Panc1 (cell line): ENCODE data around the gene SPG21. TPM values are rescaled to one million over a fixed set of nuclear protein-coding genes. Genes with fewer than 3 reads are reported as not detected.
"Not testable (repeated sequence)": the region's sequence is repeated elsewhere in the genome, so short reads cannot be mapped to it uniquely, and the experiment has no call there.

Experiments used
- ATAC-seq: fragments of 200-7000 bp; cut with Tn5 transposase; 2 replicates; pipeline ENCODE4 v1.9.1; 2020; ENCODE audit warnings: mild to moderate bottlenecking, moderate library complexity
- BruUV-seq: library from RNA; stranded (reverse); fragments of 400-500 nt; replicated peaks from 2 replicates; lab custom pipeline; 2021; lab: Mats Ljungman, UMichigan
- CTCF ChIA-PET: fragments of 300-600 bp; sonication (Branson Sonifier 250); formaldehyde crosslinking; loops from one replicate; lab custom pipeline; 2022; ENCODE audit warnings: antibody characterized with exemption; lab: Charles Lee
- POLR2A ChIA-PET: fragments of 300-600 bp; sonication (Branson Sonifier 250); formaldehyde crosslinking; loops from one replicate; lab custom pipeline; 2022; ENCODE audit warnings: antibody characterized with exemption; lab: Charles Lee
- DNase-seq: peaks from one replicate; pipeline ENCODE4 v3.0.0-alpha.2; 2010; ENCODE audit warnings: low read depth, low spot score
- H3K27ac ChIP-seq: 2 replicates; pipeline ENCODE4 v1.5.1; 2011; ENCODE audit warnings: mild to moderate bottlenecking, low read length, inconsistent platforms
- H3K27me3 ChIP-seq: fragments of 200-500 bp; sonication (Bioruptor generic); 2 replicates; pipeline ENCODE4 v1.6.0; 2014; ENCODE audit warnings: low read length, inconsistent platforms; ENCODE audit not compliant: control insufficient read depth, insufficient read depth
- H3K36me3 ChIP-seq: fragments of 200-500 bp; sonication (Bioruptor generic); 2 replicates; pipeline ENCODE4 v1.5.1; 2014; ENCODE audit warnings: inconsistent platforms, mild to moderate bottlenecking, low read length, moderate library complexity; ENCODE audit not compliant: control insufficient read depth, insufficient read depth
- H3K4me1 ChIP-seq: 2 replicates; pipeline ENCODE4 v1.5.1; 2011; ENCODE audit warnings: inconsistent platforms, mild to moderate bottlenecking, low read length, moderate library complexity; ENCODE audit not compliant: control insufficient read depth, insufficient read depth
- H3K4me3 ChIP-seq, 2 experiments: 2 replicates each; pipeline ENCODE4 v1.5.1; 2011 to 2012; ENCODE audit warnings: low read depth in 2 of 2, low read length in 2 of 2, mild to moderate bottlenecking in 2 of 2, inconsistent platforms in 1 of 2, moderate library complexity in 1 of 2
- H3K9me3 ChIP-seq: fragments of 200-500 bp; sonication (Bioruptor generic); 2 replicates; pipeline ENCODE4 v1.5.1; 2014; ENCODE audit warnings: low read depth, mild to moderate bottlenecking, inconsistent platforms, low read length, moderate library complexity; ENCODE audit not compliant: control insufficient read depth, insufficient read depth
- CTCF ChIP-seq: fragments of 450-650 bp; IDR thresholded peaks from 2 replicates; pipeline ENCODE4 v1.5.1; 2017; ENCODE audit warnings: mild to moderate bottlenecking
- POLR2AphosphoS5 ChIP-seq: IDR thresholded peaks from 2 replicates; pipeline ENCODE4 v1.6.1; 2012; ENCODE audit warnings: mild to moderate bottlenecking, low read depth, low read length, moderate library complexity
- REST ChIP-seq, 2 experiments: IDR thresholded peaks; 2 replicates each; pipeline ENCODE4 v1.6.1; 2011 to 2012; ENCODE audit warnings: low read depth in 2 of 2, control low read depth in 1 of 2, low read length in 1 of 2, mild to moderate bottlenecking in 1 of 2, moderate library complexity in 1 of 2; ENCODE audit not compliant: insufficient read depth in 1 of 2
- SIN3A ChIP-seq: IDR thresholded peaks from 2 replicates; pipeline ENCODE4 v1.6.1; 2012; ENCODE audit warnings: low read depth, mild to moderate bottlenecking, low read length, moderate library complexity, borderline replicate concordance; ENCODE audit not compliant: insufficient read depth
- TCF7L2 ChIP-seq: IDR thresholded peaks from 2 replicates; pipeline ENCODE4 v1.6.1; 2011; ENCODE audit warnings: mild to moderate bottlenecking, low read depth, low read length, inconsistent platforms
- in situ Hi-C: cut with HindIII; loops from 2 replicates; pipeline ENCODE4 v1.10.0; 2016; ENCODE audit warnings: low sequenced_read_pairs, low pct_unique_long_range_greater_than_20kb
- intact Hi-C: fragments of 100-400 bp; cut with micrococcal nuclease; formaldehyde crosslinking; loops from one replicate; pipeline ENCODE4 v1.10.0; 2022; ENCODE audit not compliant: unreplicated experiment
- total RNA-seq: library from RNA; stranded (reverse); gene quantifications from one replicate; pipeline ENCODE4 v1.2.1, GENCODE V29; 2021; ENCODE audit not compliant: unreplicated experiment

The SPG21 gene
- total RNA-seq, 1 experiment from 2014 or later = 124 TPM

- Histone ChIP-seq H3K4me1 (no peaks in the 10 kb centered on the region), H3K27ac (no peak overlapping the region), H3K36me3 (peaks cover 3% of the 10 kb centered on the region), H3K27me3 (no peaks in the 10 kb centered on the region), H3K9me3 (no peaks in the 10 kb centered on the region), H3K4me3 (no peak overlapping the region)
- no peak for TF ChIP-seq TCF7L2
- TF ChIP-seq CTCF = no peak
- no peak for TF ChIP-seq SIN3A
- no peak for TF ChIP-seq REST (IDR thresholded peaks at IDR 0.05; ENCODE audit: insufficient read depth in 1 of 2, low read depth in 2 of 2, low read length in 1 of 2)
- no peak for TF ChIP-seq POLR2AphosphoS5
- intact Hi-C loops (no loop called here), in situ Hi-C loops (no loop called here)
- ChIA-PET CTCF (no interaction called here), POLR2A (no interaction called here)
- no TSS peak for BruUV-seq
- ATAC-seq (no peak), DNase-seq (no peak)
These were observed 31.8 kb upstream of the SPG21 start for GRCh38 chr15:65021488-65021887.

GRCh38 chr15:65020419-65020818, 30.7 kb upstream of the SPG21 start:
- intact Hi-C loops = no loop called here
- no peak overlapping the region for H3K27ac ChIP-seq
- no peak overlapping the region for H3K4me3 ChIP-seq
- ChIA-PET POLR2A (interaction anchor here (0.5 kb wide), 2 partner anchors 80 to 384 kb away, joined by 3 to 8 read pairs; no protein-coding TSS in a partner anchor), CTCF (no interaction called here)
- DNase-seq = no peak
- H3K36me3 ChIP-seq = no peaks in the 10 kb centered on the region; the same call in 1 of the 2 replicates
- H3K4me1 ChIP-seq = no peaks in the 10 kb centered on the region
- no peaks in the 10 kb centered on the region for H3K9me3 ChIP-seq
- no peak for TF ChIP-seq TCF7L2
- no peak for TF ChIP-seq CTCF
- TF ChIP-seq REST (IDR thresholded peaks at IDR 0.05; ENCODE audit: insufficient read depth in 1 of 2, low read depth in 2 of 2, low read length in 1 of 2) = no peak
- TF ChIP-seq SIN3A = no peak
- TF ChIP-seq POLR2AphosphoS5 = no peak
- no peaks in the 10 kb centered on the region for H3K27me3 ChIP-seq
- BruUV-seq = no TSS peak
- ATAC-seq = no peak
- in situ Hi-C loops = no loop called here

GRCh38 chr15:65011198-65011597, 21.5 kb upstream of the SPG21 start:
- intact Hi-C loops, BruUV-seq, ATAC-seq, H3K27me3 ChIP-seq, H3K4me1 ChIP-seq, H3K4me3 ChIP-seq, H3K36me3 ChIP-seq, in situ Hi-C loops, H3K27ac ChIP-seq, DNase-seq, H3K9me3 ChIP-seq: not testable (repeated sequence)
- ChIA-PET CTCF (interaction anchor here (0.6 kb wide), 1 partner anchor 15 kb away, joined by 4 read pairs; no protein-coding TSS in a partner anchor), POLR2A (interaction anchor here (0.6 to 0.7 kb wide), 3 partner anchors 72 to 200 kb away, joined by 7 to 14 read pairs (median 8); no protein-coding TSS in a partner anchor)
